Brain microvascular endothelial cell (primary cell): ENCODE results near the gene FER1L5.

ENCODE experiments used
- DNase-seq: peaks from one replicate; pipeline ENCODE4 v3.0.0-alpha.2; 2020
- H3K27ac ChIP-seq: fragments of 250-450 bp; sonication (Bioruptor Pico); 2 replicates; pipeline ENCODE4 v1.5.1; 2020; ENCODE audit warnings: mild to moderate bottlenecking, moderate library complexity
- H3K27me3 ChIP-seq: fragments of 250-450 bp; sonication (Bioruptor Pico); replicated peaks from 2 replicates; pipeline ENCODE4 v1.5.1; 2020; ENCODE audit warnings: mild to moderate bottlenecking
- H3K36me3 ChIP-seq: fragments of 250-450 bp; sonication (Bioruptor Pico); replicated peaks from 2 replicates; pipeline ENCODE4 v1.5.1; 2020; ENCODE audit warnings: mild to moderate bottlenecking
- H3K4me3 ChIP-seq: 2 replicates; pipeline ENCODE4 v1.5.1; 2011; ENCODE audit warnings: low read depth, mild to moderate bottlenecking, control low read depth, low read length, moderate library complexity
- CTCF ChIP-seq: IDR thresholded peaks from 2 replicates; pipeline ENCODE4 v1.5.1; 2011; ENCODE audit warnings: low read depth, mild to moderate bottlenecking, moderate library complexity, low read length, control low read depth, inconsistent platforms; ENCODE audit errors: missing control alignments
- in situ Hi-C: cut with HindIII; loops from 2 replicates; pipeline ENCODE4 v1.10.0; 2017; ENCODE audit warnings: low sequenced_read_pairs, low pct_ligation_motif_present

FER1L5 gene

DNA sequence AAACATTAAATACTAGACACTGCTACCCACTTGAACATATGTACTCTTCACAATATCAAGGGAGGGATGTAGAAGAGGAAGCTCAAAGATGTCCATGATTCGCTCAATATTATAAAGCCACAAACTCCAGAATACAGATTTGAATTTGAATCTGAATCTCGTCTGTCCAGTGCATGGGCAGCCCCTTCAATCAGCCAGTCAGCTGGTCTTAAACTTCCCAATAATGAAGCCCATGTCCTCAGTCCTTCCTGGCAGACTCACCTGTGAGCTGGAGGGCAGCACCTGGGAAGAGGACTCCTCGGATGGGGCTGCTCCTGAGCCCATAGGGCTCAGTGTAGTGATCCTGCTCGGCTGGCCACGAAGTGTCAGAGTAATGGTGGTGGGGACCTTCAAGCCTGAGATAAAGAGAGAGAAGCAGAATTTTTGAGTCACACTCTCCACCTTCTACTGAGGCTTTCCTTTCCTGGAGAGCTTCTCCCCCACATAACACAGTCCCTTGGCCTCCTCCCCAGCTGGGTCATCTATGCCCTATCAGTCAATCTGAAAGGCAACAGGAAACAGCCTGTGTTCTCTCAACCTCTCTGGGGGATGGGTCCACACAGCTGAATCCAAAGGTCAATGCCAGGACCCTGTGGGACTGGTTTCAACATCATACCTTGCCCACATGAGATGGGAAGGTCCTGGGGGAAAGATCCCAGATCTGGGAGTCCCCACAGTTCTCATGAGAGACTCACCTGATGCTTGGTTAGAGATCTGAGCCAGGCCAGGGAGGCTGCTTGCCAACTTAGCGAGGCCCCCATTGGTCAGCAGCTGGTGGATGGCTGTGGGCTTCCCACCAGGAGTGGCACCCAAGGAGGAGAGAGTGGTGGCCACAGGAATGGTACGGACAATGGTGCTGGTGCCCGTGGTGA is 40.9 kb upstream of the FER1L5 start:
- in situ Hi-C loops: no loop called here
- no peak for DNase-seq
- no peak overlapping the region for H3K4me3 ChIP-seq
- no peak overlapping the region for H3K27ac ChIP-seq
- no peaks in the 10 kb centered on the region for H3K27me3 ChIP-seq
- TF ChIP-seq CTCF: no peak
- peaks cover 86% of the 10 kb centered on the region for H3K36me3 ChIP-seq

GRCh38 chr2:96602330-96602823 is 40.2 kb upstream of the FER1L5 start:
- DNase-seq: no peak
- no peak overlapping the region for H3K27ac ChIP-seq
- no peak overlapping the region for H3K4me3 ChIP-seq
- H3K36me3 ChIP-seq: peaks cover 83% of the 10 kb centered on the region
- H3K27me3 ChIP-seq: no peaks in the 10 kb centered on the region
- in situ Hi-C loops: no loop called here
- no peak for TF ChIP-seq CTCF

- peak; percentile 52 for TF ChIP-seq CTCF
- no peak for DNase-seq
- Histone ChIP-seq H3K27me3 (no peaks in the 10 kb centered on the region), H3K27ac (no peak overlapping the region), H3K36me3 (peaks cover 85% of the 10 kb centered on the region), H3K4me3 (no peak overlapping the region)
- in situ Hi-C loops: no loop called here
These were observed 38.5 kb upstream of the FER1L5 start for GRCh38 chr2:96604104-96604503.

DNA sequence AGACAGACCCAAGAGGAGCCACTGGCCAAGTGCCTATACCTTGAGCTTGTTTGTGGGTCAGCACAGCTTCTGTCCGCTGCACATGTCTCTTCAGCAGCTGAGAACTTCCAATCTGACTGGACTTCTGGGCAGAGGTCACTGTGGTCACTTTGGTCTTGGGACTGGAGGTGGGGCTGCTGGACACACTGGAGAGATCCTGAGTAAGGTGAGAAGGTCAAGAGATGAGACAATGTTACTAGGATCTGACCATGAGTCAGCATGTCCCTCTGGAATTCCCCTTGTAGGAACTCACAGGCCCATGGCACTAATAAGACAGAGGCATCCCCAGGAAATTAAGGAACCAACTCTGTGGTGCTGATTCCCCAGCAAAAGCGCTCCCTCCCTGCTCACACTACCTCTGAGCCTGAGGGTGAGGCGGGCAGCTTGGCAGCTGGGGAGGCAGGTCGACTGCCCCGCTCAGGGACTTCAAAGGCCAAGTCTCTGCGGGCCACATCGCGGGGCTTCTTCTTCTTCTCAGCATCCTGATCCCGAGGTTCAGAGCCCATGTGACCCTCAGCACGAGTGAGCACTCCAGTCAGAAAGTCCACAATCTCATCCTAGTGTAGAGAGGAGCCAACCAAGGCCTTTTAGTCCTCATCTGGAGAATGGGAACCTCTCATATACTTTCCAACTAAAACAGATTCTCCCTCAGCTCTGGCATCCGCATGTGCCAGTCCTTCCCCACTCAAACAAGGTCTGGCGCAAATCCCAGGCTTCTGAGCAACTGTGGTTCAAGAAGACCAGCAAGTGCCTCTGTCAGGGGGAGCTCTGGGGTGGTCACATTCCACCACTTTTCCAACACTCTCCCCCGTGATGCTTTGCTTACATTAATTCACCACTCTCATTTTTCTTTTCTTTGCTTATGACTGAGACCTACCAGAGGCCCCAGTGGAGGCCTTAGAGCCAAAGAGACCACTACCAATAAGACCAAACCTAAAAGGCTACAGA is 33.8 kb upstream of the FER1L5 start:
- Histone ChIP-seq H3K27me3 (no peaks in the 10 kb centered on the region), H3K4me3 (no peak overlapping the region), H3K27ac (no peak overlapping the region), H3K36me3 (peaks cover 79% of the 10 kb centered on the region)
- in situ Hi-C loops: no loop called here
- DNase-seq: peak; percentile 35
- TF ChIP-seq CTCF: no peak

DNA sequence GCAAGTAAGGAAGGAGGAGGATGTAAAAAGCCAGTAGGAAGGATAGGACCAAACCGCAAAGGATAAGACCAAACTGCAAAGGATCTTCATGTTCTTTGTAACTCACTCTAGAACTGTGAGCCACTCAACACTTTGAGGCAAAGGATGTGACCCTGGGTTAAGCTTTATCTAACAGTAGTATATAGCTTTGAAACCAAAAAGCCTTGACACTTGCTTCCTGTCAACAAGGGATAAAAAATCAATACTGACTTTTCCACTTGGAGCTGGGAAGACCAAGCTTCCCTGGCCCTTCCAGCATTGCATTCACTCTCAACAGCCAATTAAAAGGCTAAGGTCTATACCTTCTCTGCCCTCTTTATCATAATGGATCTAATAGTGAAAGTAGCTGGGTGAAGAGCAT is 26.4 kb upstream of the FER1L5 start:
- Histone ChIP-seq H3K27ac (no peak overlapping the region), H3K36me3 (peaks cover 34% of the 10 kb centered on the region), H3K27me3 (no peaks in the 10 kb centered on the region), H3K4me3 (no peak overlapping the region)
- no peak for TF ChIP-seq CTCF
- in situ Hi-C loops: no loop called here
- DNase-seq: no peak
